DOHH2 (cell line): ENCODE data around the gene RAB6B.

Source experiments
- H3F3A ChIP-seq: fragments of 200-600 bp; sonication (generic), shearing (Covaris generic); 2 replicates; pipeline ENCODE4 v1.6.0; 2016; ENCODE audit warnings: antibody characterized with exemption, mild to moderate bottlenecking; ENCODE audit not compliant: control insufficient read depth, insufficient read depth
- H3K27ac ChIP-seq: fragments of 200-600 bp; sonication (generic); 2 replicates; pipeline ENCODE4 v1.5.1; 2014; ENCODE audit warnings: low read depth, mild to moderate bottlenecking, low read length, moderate library complexity
- H3K27me3 ChIP-seq: fragments of 200-600 bp; sonication (generic); 2 replicates; pipeline ENCODE4 v1.6.1; 2014; ENCODE audit warnings: mild to moderate bottlenecking, low read length, mixed read lengths; ENCODE audit not compliant: control insufficient read depth
- H3K36me3 ChIP-seq: fragments of 200-600 bp; sonication (generic); 2 replicates; pipeline ENCODE4 v1.6.1; 2014; ENCODE audit warnings: mild to moderate bottlenecking, low read length, moderate library complexity, mixed read lengths; ENCODE audit not compliant: control insufficient read depth
- H3K4me1 ChIP-seq: fragments of 200-600 bp; sonication (generic); 2 replicates; pipeline ENCODE4 v1.6.1; 2014; ENCODE audit warnings: mild to moderate bottlenecking, low read length, mixed read lengths; ENCODE audit not compliant: control insufficient read depth
- H3K4me2 ChIP-seq: fragments of 200-600 bp; sonication (generic); 2 replicates; pipeline ENCODE4 v1.6.0; 2014; ENCODE audit warnings: mild to moderate bottlenecking, low read length, moderate library complexity
- H3K4me3 ChIP-seq: fragments of 200-600 bp; sonication (generic); 2 replicates; pipeline ENCODE4 v1.5.1; 2014; ENCODE audit warnings: mild to moderate bottlenecking, low read length, mixed read lengths
- H3K79me2 ChIP-seq: fragments of 200-600 bp; sonication (generic); 2 replicates; pipeline ENCODE4 v1.6.1; 2014; ENCODE audit warnings: mild to moderate bottlenecking, low read length, mixed read lengths; ENCODE audit not compliant: control insufficient read depth
- H3K9me2 ChIP-seq: fragments of 200-600 bp; sonication (generic); replicated peaks from 2 replicates; pipeline ENCODE4 v1.6.1; 2014; ENCODE audit warnings: mild to moderate bottlenecking, low read length, mixed read lengths; ENCODE audit not compliant: control insufficient read depth
- H3K9me3 ChIP-seq: fragments of 200-600 bp; sonication (generic); 2 replicates; pipeline ENCODE4 v1.6.1; 2014; ENCODE audit warnings: antibody characterized with exemption, low read length, mixed read lengths; ENCODE audit not compliant: control insufficient read depth, insufficient read depth
- H4K20me1 ChIP-seq: fragments of 200-600 bp; sonication (generic); 2 replicates; pipeline ENCODE4 v1.6.0; 2014; ENCODE audit warnings: low read depth, mild to moderate bottlenecking, antibody characterized with exemption, low read length, moderate library complexity; ENCODE audit not compliant: control insufficient read depth, insufficient read depth
- EZH2phosphoT487 ChIP-seq: fragments of 200-600 bp; sonication (generic); IDR thresholded peaks from 2 replicates; pipeline ENCODE4 v1.6.1; 2017; ENCODE audit warnings: borderline replicate concordance, mild to moderate bottlenecking, antibody characterized with exemption, low read length, moderate library complexity, mixed read lengths
- TF ChIP-seq, protein P1 (sequence below): fragments of 200-600 bp; sonication (generic); IDR thresholded peaks from one replicate; pipeline ENCODE4 v1.5.1; 2014; ENCODE audit warnings: antibody characterized with exemption, mild to moderate bottlenecking, low read depth, low read length; ENCODE audit not compliant: poor library complexity, severe bottlenecking

Gene RAB6B

DNA sequence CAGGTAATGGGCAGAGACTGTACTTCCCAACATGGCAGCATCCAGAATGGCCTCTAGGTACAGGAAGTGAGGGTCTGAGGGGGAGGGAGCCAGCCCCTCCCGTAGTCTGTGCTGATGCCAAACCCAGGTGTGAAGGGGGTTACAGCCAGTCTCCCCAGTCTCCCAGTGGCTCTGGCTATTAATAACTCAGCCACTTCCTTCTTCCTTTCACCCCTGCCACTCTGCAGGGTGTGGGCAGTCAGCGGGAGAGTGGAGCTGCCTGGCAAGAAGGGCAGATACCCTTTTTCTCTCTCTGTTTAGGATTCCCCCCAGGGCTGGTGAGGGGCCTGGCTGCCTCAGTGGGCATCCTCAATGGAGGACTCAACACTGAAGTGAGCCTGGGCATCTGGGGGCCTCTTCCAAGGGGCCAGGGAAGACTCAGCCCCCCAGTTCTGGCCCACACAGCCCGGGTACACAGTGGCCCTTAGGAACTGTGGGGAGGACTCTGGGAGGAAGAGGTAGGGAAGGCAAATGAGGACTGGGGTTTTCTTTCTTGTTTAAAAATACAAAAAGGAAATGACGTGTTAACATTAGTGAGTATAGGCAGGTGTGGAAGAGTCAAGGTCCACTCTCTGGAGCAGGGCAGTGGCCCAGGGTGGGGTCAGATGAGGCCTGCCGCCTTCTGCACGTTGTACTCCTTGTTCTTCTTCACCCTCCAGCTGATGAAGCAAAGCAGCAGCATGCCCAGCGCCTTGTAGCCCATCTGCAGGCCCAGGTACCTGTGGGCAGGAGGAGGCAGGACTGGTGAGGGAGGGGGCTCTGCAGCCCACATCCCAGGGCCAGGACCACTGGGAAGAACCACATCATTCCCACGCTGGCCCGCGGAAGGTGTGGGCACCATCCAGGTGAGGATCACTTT is 38.6 kb upstream of the RAB6B start:
- no peaks in the 10 kb centered on the region for H4K20me1 ChIP-seq
- no peaks in the 10 kb centered on the region for H3K79me2 ChIP-seq
- H3K36me3 ChIP-seq: no peaks in the 10 kb centered on the region
- no peaks in the 10 kb centered on the region for H3K9me3 ChIP-seq
- H3K4me2 ChIP-seq: no peak overlapping the region
- no peaks in the 10 kb centered on the region for H3F3A ChIP-seq
- no peaks in the 10 kb centered on the region for H3K9me2 ChIP-seq
- H3K4me1 ChIP-seq: no peaks in the 10 kb centered on the region
- no peak for TF ChIP-seq EZH2phosphoT487
- TF ChIP-seq, protein P1, sequence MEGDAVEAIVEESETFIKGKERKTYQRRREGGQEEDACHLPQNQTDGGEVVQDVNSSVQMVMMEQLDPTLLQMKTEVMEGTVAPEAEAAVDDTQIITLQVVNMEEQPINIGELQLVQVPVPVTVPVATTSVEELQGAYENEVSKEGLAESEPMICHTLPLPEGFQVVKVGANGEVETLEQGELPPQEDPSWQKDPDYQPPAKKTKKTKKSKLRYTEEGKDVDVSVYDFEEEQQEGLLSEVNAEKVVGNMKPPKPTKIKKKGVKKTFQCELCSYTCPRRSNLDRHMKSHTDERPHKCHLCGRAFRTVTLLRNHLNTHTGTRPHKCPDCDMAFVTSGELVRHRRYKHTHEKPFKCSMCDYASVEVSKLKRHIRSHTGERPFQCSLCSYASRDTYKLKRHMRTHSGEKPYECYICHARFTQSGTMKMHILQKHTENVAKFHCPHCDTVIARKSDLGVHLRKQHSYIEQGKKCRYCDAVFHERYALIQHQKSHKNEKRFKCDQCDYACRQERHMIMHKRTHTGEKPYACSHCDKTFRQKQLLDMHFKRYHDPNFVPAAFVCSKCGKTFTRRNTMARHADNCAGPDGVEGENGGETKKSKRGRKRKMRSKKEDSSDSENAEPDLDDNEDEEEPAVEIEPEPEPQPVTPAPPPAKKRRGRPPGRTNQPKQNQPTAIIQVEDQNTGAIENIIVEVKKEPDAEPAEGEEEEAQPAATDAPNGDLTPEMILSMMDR: no peak
- no peak overlapping the region for H3K4me3 ChIP-seq
- H3K27me3 ChIP-seq: no peaks in the 10 kb centered on the region; the same call in 1 of the 2 replicates
- no peak overlapping the region for H3K27ac ChIP-seq

DNA sequence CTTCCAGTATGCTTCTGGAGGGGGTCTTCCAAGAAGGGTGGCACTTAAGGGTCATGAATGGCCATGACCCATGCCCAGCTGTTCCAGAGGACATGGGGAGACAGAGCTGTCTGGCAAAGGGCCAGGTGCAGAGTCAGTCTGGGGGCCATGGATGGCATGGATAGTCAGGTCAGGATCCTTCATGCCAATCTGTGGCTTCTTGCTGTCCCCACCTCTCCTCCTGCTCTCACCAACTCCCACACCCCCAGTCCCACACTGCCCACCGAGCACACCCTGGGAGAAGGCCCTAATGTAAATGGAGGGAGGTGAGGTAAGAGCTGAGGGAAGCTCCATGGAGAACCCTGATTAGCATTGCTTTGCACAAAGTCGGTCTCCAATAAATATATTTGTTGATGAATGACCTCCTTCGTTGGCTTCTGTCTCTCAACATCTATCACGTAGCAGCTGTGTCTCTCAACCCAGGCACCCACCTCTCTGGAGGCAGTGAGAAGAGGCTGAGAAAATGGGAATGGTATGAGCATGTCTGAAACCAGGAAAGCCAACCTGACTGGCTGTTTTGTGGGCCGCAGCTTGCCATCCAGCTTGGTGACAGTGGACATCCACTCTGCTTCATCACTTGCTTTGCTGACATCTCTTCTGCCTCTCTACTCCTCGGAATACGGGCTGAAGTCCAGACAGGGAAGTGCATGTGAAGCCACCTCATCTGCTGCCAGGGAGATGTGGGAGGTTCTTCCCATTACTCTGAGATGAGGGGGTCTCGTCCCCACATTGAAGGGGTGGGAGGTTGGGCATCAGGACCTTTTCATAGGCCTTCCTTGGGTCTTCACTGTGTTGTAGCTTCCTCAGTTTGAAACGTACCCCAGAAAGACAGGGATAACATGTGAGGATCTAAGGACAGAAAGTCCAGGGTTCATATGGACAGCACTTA is 37.7 kb upstream of the RAB6B start:
- H3K27ac ChIP-seq: no peak overlapping the region
- no peaks in the 10 kb centered on the region for H3K9me2 ChIP-seq
- no peaks in the 10 kb centered on the region for H3K79me2 ChIP-seq
- H3K27me3 ChIP-seq: peaks cover 7% of the 10 kb centered on the region
- no peaks in the 10 kb centered on the region for H4K20me1 ChIP-seq
- H3K4me3 ChIP-seq: no peak overlapping the region
- no peaks in the 10 kb centered on the region for H3K4me1 ChIP-seq
- H3K9me3 ChIP-seq: no peaks in the 10 kb centered on the region
- H3F3A ChIP-seq: no peaks in the 10 kb centered on the region
- TF ChIP-seq, protein P1: no peak
- no peak for TF ChIP-seq EZH2phosphoT487
- H3K36me3 ChIP-seq: no peaks in the 10 kb centered on the region
- H3K4me2 ChIP-seq: no peak overlapping the region

DNA sequence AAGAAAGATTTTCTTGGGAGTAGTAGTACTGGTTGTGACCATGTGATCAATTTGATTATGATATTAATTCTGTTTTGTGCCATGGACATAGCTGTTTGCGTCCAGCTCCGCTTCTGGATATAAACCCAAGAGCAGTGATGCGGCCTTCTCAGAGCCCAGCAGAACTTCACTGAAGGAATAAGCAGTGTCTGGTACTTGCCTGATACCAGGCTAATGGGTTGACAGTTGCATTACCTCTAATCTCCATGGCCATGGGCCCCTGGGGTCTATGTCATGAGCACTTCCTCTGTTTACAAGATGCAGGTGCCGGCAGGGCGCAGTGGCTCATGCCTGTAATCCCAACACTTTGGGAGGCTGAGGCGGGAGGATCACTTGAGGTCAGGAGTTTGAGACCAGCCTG is 36.3 kb upstream of the RAB6B start:
- no peaks in the 10 kb centered on the region for H3F3A ChIP-seq
- peaks cover 14% of the 10 kb centered on the region for H3K27me3 ChIP-seq
- H3K4me3 ChIP-seq: no peak overlapping the region
- H3K79me2 ChIP-seq: no peaks in the 10 kb centered on the region
- peaks cover 9% of the 10 kb centered on the region for H3K4me1 ChIP-seq
- TF ChIP-seq, protein P1: no peak
- TF ChIP-seq EZH2phosphoT487: no peak
- H4K20me1 ChIP-seq: no peaks in the 10 kb centered on the region
- H3K9me2 ChIP-seq: no peaks in the 10 kb centered on the region
- no peak overlapping the region for H3K27ac ChIP-seq
- H3K9me3 ChIP-seq: no peaks in the 10 kb centered on the region
- H3K4me2 ChIP-seq: no peak overlapping the region
- H3K36me3 ChIP-seq: no peaks in the 10 kb centered on the region
